Upper lobe of right lung (tissue), 1 donor: ENCODE data around the gene KANK4. TPM values are rescaled to one million over a fixed set of nuclear protein-coding genes. Genes with fewer than 3 reads are reported as not detected.
"Not testable (repeated sequence)": the region's sequence is repeated elsewhere in the genome, so short reads cannot be mapped to it uniquely, and the experiment has no call there.

Experiments
- ATAC-seq: fragments of 200-7000 bp; cut with Tn5 transposase; one replicate; pipeline ENCODE4 v1.9.1; 2020; ENCODE audit warnings: mild to moderate bottlenecking, moderate library complexity
- DNase-seq: peaks from one replicate; pipeline ENCODE4 v3.0.0-alpha.2; 2020
- H3K27ac ChIP-seq: fragments of 200-600 bp; one replicate; pipeline ENCODE4 v1.8.0; 2022
- H3K27me3 ChIP-seq: fragments of 200-600 bp; one replicate; pipeline ENCODE4 v1.8.0; 2022; ENCODE audit warnings: mild to moderate bottlenecking
- H3K36me3 ChIP-seq: fragments of 200-600 bp; one replicate; pipeline ENCODE4 v1.8.0; 2022
- H3K4me1 ChIP-seq: fragments of 200-600 bp; one replicate; pipeline ENCODE4 v1.8.0; 2022
- H3K4me3 ChIP-seq: fragments of 200-600 bp; one replicate; pipeline ENCODE4 v1.8.0; 2022; ENCODE audit warnings: mild to moderate bottlenecking
- H3K9me3 ChIP-seq: fragments of 200-600 bp; one replicate; pipeline ENCODE4 v1.8.0; 2022
- intact Hi-C: fragments of 100-400 bp; cut with DNase I; formaldehyde crosslinking; loops from one replicate; pipeline ENCODE4 v1.11.0; 2022
- total RNA-seq: library from RNA; stranded (reverse); fragmentation: NEBNext Ultra II Directional; extraction: Animal tissue kit (Norgen Biotek cat#: 25700); gene quantifications from one replicate; pipeline ENCODE4 v1.2.1, GENCODE V29; 2021
- TF ChIP-seq, protein P1 (sequence below): fragments of 200-600 bp; IDR thresholded peaks from one replicate; pipeline ENCODE4 v1.8.0; 2022; ENCODE audit warnings: antibody characterized with exemption
- donor health status: DM: no; HTN: yes; CAD: no; lungs with severe emphysema.

KANK4 gene
- total RNA-seq, 1 donor from 2014 or later: 6.4 TPM

DNA sequence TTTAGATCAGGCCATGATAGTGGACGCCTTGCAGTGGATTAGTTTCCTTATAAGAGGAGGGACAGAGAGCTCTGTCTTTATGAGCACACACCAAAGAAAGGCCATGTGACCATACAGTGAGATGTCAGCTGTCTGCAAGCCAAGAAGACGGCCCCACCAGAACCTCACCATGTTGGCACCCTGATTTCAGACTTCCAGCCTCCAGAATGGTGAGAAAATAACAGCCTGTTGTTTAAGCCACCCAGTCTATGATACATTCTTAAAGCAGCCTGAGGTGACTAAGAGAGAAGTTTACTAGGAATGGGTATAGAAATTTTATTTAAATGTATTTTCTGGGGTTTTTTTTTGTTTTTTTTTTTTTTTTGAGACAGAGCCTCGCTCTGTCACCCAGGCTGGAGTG lies 95.1 kb downstream of the KANK4 start:
- H3K9me3 ChIP-seq: no peaks in the 10 kb centered on the region
- H3K4me3 ChIP-seq: no peak overlapping the region
- TF ChIP-seq, protein P1, sequence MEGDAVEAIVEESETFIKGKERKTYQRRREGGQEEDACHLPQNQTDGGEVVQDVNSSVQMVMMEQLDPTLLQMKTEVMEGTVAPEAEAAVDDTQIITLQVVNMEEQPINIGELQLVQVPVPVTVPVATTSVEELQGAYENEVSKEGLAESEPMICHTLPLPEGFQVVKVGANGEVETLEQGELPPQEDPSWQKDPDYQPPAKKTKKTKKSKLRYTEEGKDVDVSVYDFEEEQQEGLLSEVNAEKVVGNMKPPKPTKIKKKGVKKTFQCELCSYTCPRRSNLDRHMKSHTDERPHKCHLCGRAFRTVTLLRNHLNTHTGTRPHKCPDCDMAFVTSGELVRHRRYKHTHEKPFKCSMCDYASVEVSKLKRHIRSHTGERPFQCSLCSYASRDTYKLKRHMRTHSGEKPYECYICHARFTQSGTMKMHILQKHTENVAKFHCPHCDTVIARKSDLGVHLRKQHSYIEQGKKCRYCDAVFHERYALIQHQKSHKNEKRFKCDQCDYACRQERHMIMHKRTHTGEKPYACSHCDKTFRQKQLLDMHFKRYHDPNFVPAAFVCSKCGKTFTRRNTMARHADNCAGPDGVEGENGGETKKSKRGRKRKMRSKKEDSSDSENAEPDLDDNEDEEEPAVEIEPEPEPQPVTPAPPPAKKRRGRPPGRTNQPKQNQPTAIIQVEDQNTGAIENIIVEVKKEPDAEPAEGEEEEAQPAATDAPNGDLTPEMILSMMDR: no peak
- no peaks in the 10 kb centered on the region for H3K4me1 ChIP-seq
- intact Hi-C loops: no loop called here
- H3K36me3 ChIP-seq: no peaks in the 10 kb centered on the region
- ATAC-seq: no peak
- H3K27ac ChIP-seq: no peak overlapping the region
- no peak for DNase-seq
- H3K27me3 ChIP-seq: no peaks in the 10 kb centered on the region

- Histone ChIP-seq H3K36me3 (no peaks in the 10 kb centered on the region), H3K9me3 (no peaks in the 10 kb centered on the region), H3K4me3 (no peak overlapping the region), H3K27me3 (no peaks in the 10 kb centered on the region), H3K27ac (no peak overlapping the region), H3K4me1 (no peaks in the 10 kb centered on the region)
- DNase-seq (no peak), ATAC-seq (no peak)
- TF ChIP-seq, protein P1: no peak
- intact Hi-C loops: no loop called here
Measured at GRCh38 chr1:62222321-62222720, 96.9 kb downstream of the KANK4 start.

GRCh38 chr1:62221171-62221570 lies 98.1 kb downstream of the KANK4 start:
- no peak overlapping the region for H3K27ac ChIP-seq
- ATAC-seq (no peak), DNase-seq (no peak)
- H3K27me3 ChIP-seq: no peaks in the 10 kb centered on the region
- no peaks in the 10 kb centered on the region for H3K36me3 ChIP-seq
- H3K4me1 ChIP-seq: no peaks in the 10 kb centered on the region
- no peak overlapping the region for H3K4me3 ChIP-seq
- H3K9me3 ChIP-seq: no peaks in the 10 kb centered on the region
- TF ChIP-seq, protein P1: no peak
- intact Hi-C loops: no loop called here

DNA sequence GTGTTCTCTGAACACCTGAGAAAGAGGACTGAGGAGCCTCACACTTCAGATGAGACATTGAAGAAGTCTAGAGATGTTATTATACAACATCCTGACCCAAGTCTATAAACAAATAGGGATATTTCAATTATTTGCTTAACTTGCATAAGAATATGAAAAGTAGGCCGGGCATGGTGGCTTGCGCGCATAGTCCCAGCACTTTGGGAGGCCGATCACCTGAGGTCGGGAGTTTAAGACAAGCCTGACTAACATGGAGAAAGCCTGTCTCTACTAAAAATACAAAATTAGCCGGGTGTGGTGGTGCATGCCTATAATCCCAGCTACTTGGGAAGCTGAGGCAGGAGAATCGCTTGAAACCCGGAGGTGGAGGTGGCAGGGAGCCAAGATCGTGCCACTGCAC lies 98.8 kb downstream of the KANK4 start:
- DNase-seq, H3K9me3 ChIP-seq, H3K36me3 ChIP-seq, intact Hi-C loops, ATAC-seq, H3K4me1 ChIP-seq, H3K27me3 ChIP-seq, H3K27ac ChIP-seq, H3K4me3 ChIP-seq: not testable (repeated sequence)

GRCh38 chr1:62218604-62219003 lies 100.6 kb downstream of the KANK4 start:
- ATAC-seq (no peak), DNase-seq (no peak)
- Histone ChIP-seq H3K27me3 (no peaks in the 10 kb centered on the region), H3K4me3 (no peak overlapping the region), H3K36me3 (no peaks in the 10 kb centered on the region), H3K4me1 (no peaks in the 10 kb centered on the region), H3K27ac (no peak overlapping the region), H3K9me3 (no peaks in the 10 kb centered on the region)
- TF ChIP-seq, protein P1: no peak
- intact Hi-C loops: no loop called here

DNA sequence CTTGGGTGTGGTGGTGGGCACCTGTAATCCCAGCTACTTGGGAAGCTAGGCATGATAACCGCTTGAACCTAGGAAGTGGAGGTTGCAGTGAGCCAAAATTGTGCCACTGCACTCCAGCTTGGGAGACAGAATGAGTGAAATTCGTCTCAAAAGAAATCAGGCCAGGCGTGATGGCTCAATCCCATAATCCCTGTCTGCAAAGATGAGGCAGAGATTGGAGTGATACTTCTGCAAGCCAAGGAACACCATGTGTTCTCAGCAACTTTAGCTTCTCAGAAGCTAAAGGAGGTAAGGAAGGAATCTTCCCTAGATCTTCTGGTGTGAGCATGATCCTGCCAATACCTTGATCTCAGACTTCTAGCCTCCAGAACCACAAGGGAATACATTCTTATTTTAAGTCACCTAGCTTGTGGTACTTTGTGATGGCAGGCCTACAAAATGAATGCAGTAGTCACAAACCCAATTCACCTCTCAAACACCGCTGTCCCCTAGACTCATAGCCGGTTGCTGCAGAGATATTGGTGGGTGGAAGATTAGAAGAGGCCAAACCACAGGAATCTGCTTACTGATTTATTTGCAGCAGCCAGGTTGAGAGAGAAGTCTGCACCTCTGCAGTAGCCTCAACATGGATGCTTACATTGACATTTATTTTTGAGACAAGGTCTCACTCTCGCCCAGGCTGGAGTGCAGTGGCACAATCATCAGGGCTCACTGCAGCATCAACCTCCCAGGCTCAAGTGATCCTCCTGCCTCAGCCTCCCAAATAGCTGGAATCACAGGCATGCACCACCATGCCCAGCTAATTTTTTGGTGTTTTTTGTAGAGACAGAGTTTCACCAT lies 105.9 kb downstream of the KANK4 start:
- peaks cover 7% of the 10 kb centered on the region for H3K9me3 ChIP-seq
- no peaks in the 10 kb centered on the region for H3K4me1 ChIP-seq
- no peaks in the 10 kb centered on the region for H3K36me3 ChIP-seq
- H3K27ac ChIP-seq: no peak overlapping the region
- TF ChIP-seq, protein P1: no peak
- no peak for DNase-seq
- no peaks in the 10 kb centered on the region for H3K27me3 ChIP-seq
- no peak overlapping the region for H3K4me3 ChIP-seq
- ATAC-seq: no peak
- intact Hi-C loops: no loop called here
